Psoas muscle (tissue), 8 donors: ENCODE results near the gene SNAPC4. TPM values are rescaled to one million over a fixed set of nuclear protein-coding genes. Genes with fewer than 3 reads are reported as not detected.

Experiments
- ATAC-seq, 4 donors: fragments of 200-7000 bp; cut with Tn5 transposase; one replicate each; pipeline ENCODE4 v1.9.1; 2020; ENCODE audit warnings: moderate library complexity in 3 of 4, mild to moderate bottlenecking in 2 of 4
- DNase-seq, 2 donors: peaks; one replicate each; pipeline ENCODE4 v3.0.0-alpha.2; 2020
- H3K27ac ChIP-seq: fragments of 200-600 bp; one replicate; pipeline ENCODE4 v1.8.0; 2022
- H3K27me3 ChIP-seq, 3 donors: fragments of 200-600 bp in 1 of 3; one replicate each; pipeline versions ENCODE4 v1.6.1 to v1.8.0; 2013 to 2022; ENCODE audit warnings: low read length in 2 of 3, mild to moderate bottlenecking in 2 of 3, moderate library complexity in 1 of 3; ENCODE audit not compliant: insufficient read depth in 3 of 3
- H3K36me3 ChIP-seq, 2 donors: fragments of 200-600 bp in 1 of 2; one replicate each; pipeline versions ENCODE4 v1.6.1 to v1.8.0; 2013 to 2022; ENCODE audit warnings: low read depth in 1 of 2, mild to moderate bottlenecking in 1 of 2, moderate library complexity in 1 of 2; ENCODE audit not compliant: insufficient read depth in 1 of 2
- H3K4me1 ChIP-seq: fragments of 200-600 bp; one replicate; pipeline ENCODE4 v1.8.0; 2022
- H3K4me3 ChIP-seq: fragments of 200-600 bp; one replicate; pipeline ENCODE4 v1.8.0; 2022; ENCODE audit warnings: mild to moderate bottlenecking
- H3K9me3 ChIP-seq: fragments of 200-600 bp; one replicate; pipeline ENCODE4 v1.8.0; 2022
- CTCF ChIP-seq: fragments of 200-600 bp; IDR thresholded peaks from one replicate; pipeline ENCODE4 v1.8.0; 2022; ENCODE audit warnings: antibody characterized with exemption
- WGBS, 3 donors: extraction: QIAGEN DNeasy Blood & Tissue Kit; methylation state at CpG; one replicate each; pipeline versions ENCODE4 v1.1.6 to v1.1.7; 2013; 5-methylcytosine and 5-hydroxymethylcytosine counted together
- intact Hi-C, 2 donors: fragments of 100-400 bp; cut with DNase I; formaldehyde crosslinking; loops; one replicate each; pipeline versions ENCODE4 v1.11.0 to v1.14.2; 2022
- polyA plus RNA-seq, 3 donors: library from polyadenylated mRNA; stranded (reverse); fragments of 200-250 nt; gene quantifications; one replicate each; pipeline ENCODE4 v1.2.3, GENCODE V29; 2013
- total RNA-seq, 4 donors: library from RNA; stranded (reverse); fragmentation: NEBNext Ultra II Directional in 2 of 4; extraction: Animal tissue kit (Norgen Biotek cat#: 25700) in 2 of 4; gene quantifications; one replicate each; pipeline versions ENCODE4 v1.2.1 to v1.2.4, GENCODE V29; 2021 to 2023
- donor health status: healthy with polysubstance abuse.
- donor health status: DM: no; HTN: no; CAD: no; lungs with moderate emphysema.
- donor health status: Bipolar disorder and iron deficiency.
- donor health status: healthy.
- donor health status: DM: yes; HTN: yes; CAD: no.
- donor health status: DM: no; HTN: no; CAD: no.
- donor health status: DM: no; HTN: no; CAD: no.
- donor health status: DM: yes; HTN: yes; CAD: no.

Gene SNAPC4
- total and polyA plus RNA-seq, 7 donors: 3.1 to 6.5 (median 4.6) TPM

- Histone ChIP-seq H3K27me3 (no peaks in the 10 kb centered on the region), H3K4me3 (no peak overlapping the region), H3K9me3 (no peaks in the 10 kb centered on the region), H3K36me3 (peaks cover 0 to 6% of the 10 kb centered on the region in 2 donors), H3K27ac (no peak overlapping the region), H3K4me1 (no peaks in the 10 kb centered on the region)
- DNase-seq (no peak), ATAC-seq (no peak)
- intact Hi-C loops: no loop called here
- no peak for TF ChIP-seq CTCF
- 72 to 78% (median 73%) methylated on average over 49 to 54 of the region's 54 CpGs for WGBS, 3 donors
Observed at GRCh38 chr9:136355616-136356557, 44.1 kb downstream of the SNAPC4 start.

- H3K9me3 ChIP-seq: no peaks in the 10 kb centered on the region
- peaks cover 0 to 10% (median 0%) of the 10 kb centered on the region in 3 donors for H3K27me3 ChIP-seq
- intact Hi-C loops: no loop called here
- no peak for TF ChIP-seq CTCF
- no peak overlapping the region for H3K27ac ChIP-seq
- no peak for DNase-seq
- H3K36me3 ChIP-seq: peaks cover 0 to 6% of the 10 kb centered on the region in 2 donors
- WGBS, 3 donors: 48 to 53% (median 50%) methylated on average over 13 to 17 of the region's 17 CpGs
- H3K4me1 ChIP-seq: no peaks in the 10 kb centered on the region
- ATAC-seq: peak in 3 of 4 donors; percentile 20 to 36 (median 22)
- H3K4me3 ChIP-seq: no peak overlapping the region
Observed at GRCh38 chr9:136354592-136355085, 45.3 kb downstream of the SNAPC4 start.

GRCh38 chr9:136353757-136354488 is 46.0 kb downstream of the SNAPC4 start:
- Histone ChIP-seq H3K27ac (no peak overlapping the region), H3K4me3 (no peak overlapping the region), H3K27me3 (peaks cover 0 to 16% (median under 1%) of the 10 kb centered on the region in 3 donors), H3K4me1 (no peaks in the 10 kb centered on the region), H3K9me3 (no peaks in the 10 kb centered on the region), H3K36me3 (no peaks in the 10 kb centered on the region)
- TF ChIP-seq CTCF: no peak
- ATAC-seq (no peak), DNase-seq (no peak)
- intact Hi-C loops: no loop called here
- 56 to 73% (median 65%) methylated on average over 11 to 13 of the region's 13 CpGs for WGBS, 3 donors

GRCh38 chr9:136353088-136353487 is 46.9 kb downstream of the SNAPC4 start:
- Histone ChIP-seq H3K27ac (no peak overlapping the region), H3K4me3 (no peak overlapping the region), H3K4me1 (no peaks in the 10 kb centered on the region), H3K9me3 (no peaks in the 10 kb centered on the region), H3K27me3 (peaks cover 0 to 18% (median 2%) of the 10 kb centered on the region in 3 donors), H3K36me3 (no peaks in the 10 kb centered on the region)
- DNase-seq (no peak), ATAC-seq (no peak)
- no peak for TF ChIP-seq CTCF
- intact Hi-C loops: no loop called here
- WGBS, 3 donors: 79 to 80% (median 80%) methylated on average over 11 of the region's 11 CpGs
